ENCODE measurements around the gene GCSAML.
"Not testable (repeated sequence)": the region's sequence is repeated elsewhere in the genome, so short reads cannot be mapped to it uniquely, and the experiment has no call there.

Gene GCSAML

DNA sequence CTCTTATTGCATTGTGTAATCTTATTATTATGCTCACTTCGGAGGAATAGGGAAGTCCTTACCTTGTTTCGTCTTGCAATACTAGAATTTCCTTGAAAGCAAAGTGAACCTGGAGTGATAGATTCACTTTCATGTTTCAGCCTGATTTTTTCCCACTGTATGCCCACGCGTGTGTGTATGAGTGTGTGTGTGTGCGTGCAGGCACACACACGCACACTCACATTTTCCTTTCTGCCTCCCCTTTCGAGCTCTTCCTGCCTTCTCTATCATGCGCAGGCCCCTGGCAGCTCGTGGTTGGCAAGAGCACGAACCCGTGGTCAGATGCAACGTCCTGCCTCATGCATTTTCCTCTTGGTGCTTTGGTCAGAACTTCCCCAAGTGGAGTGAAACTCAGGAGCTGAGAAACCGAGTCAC, at the start of gene GCSAML:
Gene GCSAML, plus strand, starts transcription at position 366 of the 414 bp plus-strand sequence. CDS start 58 bp downstream, outside the sequence.
- Histone ChIP-seq H3K9ac (ENCODE audit: low read depth, low read length) (no peak within 1 kb of the TSS), H3K4me1 (ENCODE audit: insufficient read depth, low read length) (peaks cover 4% of the 10 kb centered on the region; the same call in 1 of the 2 replicates)

DNA sequence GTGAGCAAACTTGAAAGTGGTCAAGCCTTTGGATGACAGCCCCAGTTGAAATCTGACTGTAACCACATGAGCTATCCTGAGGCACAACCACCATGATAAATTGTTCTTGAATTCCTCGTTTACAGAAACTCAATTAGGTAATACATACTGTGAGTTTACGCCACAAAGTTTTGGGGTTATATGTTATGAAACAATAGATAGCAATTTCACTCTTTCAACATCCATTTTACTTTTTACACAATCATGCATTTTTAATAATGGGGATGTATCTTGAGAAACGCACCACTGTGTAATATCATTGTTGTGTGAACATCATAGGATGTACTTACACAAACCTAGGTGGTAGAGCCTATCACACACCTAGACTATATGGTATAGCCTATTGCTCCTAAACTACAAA, 48.1 kb upstream of the GCSAML start:
- Histone ChIP-seq H3K9me3 (ENCODE audit: control insufficient read depth, insufficient read depth, low read length) (no peaks in the 10 kb centered on the region), H3K36me3 (ENCODE audit: insufficient read depth, low read length) (no peaks in the 10 kb centered on the region), H3K4me1 (ENCODE audit: insufficient read depth, low read length) (no peaks in the 10 kb centered on the region), H3K9ac (ENCODE audit: low read depth, low read length) (no peak overlapping the region)

More for the DNA sequence above, at the start of gene GCSAML:
- no peaks in the 10 kb centered on the region for H3K36me3 ChIP-seq (ENCODE audit: insufficient read depth, low read length)
- H3K9me3 ChIP-seq (ENCODE audit: control insufficient read depth, insufficient read depth, low read length), result no peaks in the 10 kb centered on the region

DNA sequence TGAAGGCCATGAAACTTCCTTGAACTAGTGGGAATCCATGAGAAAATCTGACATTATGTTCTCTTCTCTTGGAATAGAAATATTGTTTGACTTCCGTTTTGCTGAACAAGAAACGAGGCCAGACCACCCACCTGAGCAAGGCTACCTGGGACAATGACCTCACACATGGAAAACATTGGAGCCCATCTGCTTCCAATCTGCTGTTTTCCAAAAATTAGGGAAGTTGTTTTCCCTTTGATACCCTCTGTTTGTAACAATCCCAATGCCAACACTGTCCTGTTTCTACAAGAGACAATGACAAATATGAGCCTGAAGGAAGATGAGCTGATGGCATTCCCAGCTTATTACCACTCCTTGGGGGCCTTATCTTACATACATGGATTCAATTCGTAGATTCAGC, 42.1 kb upstream of the GCSAML start:
- Histone ChIP-seq H3K9ac (ENCODE audit: low read depth, low read length) (no peak overlapping the region), H3K4me1 (ENCODE audit: insufficient read depth, low read length) (no peaks in the 10 kb centered on the region), H3K9me3 (ENCODE audit: control insufficient read depth, insufficient read depth, low read length) (no peaks in the 10 kb centered on the region), H3K36me3 (ENCODE audit: insufficient read depth, low read length) (no peaks in the 10 kb centered on the region)

DNA sequence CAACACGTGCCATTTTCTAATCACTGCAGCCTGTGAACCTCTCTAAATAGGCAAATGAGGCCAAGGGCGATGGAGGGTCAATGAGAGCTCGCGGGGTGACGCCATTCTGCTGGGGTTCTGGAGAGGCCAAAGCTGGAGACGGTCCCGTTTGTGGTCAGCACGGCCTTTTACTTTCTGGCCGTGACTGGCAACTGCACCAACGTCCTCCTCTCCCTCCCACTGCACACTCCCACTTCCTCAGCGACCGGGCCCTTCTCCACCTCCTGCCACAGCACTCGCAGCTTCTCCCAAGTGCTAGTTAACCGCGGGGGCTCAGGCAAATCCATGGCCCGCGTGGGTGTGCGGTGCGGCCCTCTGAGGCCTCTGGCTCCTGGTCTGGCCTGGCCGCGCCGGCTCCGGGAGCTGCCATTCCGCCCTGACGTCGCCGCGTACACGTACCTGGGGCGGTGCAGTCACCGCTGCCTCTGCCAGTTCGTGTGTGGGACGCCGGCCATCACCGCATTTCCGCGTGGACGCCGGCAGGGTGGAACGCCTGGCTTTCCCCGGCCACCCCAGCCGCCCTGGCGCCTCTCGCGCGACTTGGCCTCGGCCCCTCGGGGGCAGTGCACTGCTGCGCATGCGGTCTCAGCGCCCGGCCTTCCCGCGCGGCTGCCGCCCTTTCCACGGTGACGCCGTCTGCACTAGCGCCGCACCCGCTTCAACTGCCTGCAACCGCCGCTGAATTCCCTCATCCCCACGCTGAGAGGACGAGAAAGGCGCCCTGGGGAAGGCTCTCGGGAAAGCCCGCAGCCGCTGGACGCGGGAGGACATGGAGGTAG, 30.9 kb upstream of the GCSAML start:
- Histone ChIP-seq H3K9me3 (ENCODE audit: control insufficient read depth, insufficient read depth, low read length) (peaks cover 4% of the 10 kb centered on the region; the same call in 1 of the 2 replicates), H3K4me1 (ENCODE audit: insufficient read depth, low read length) (no peaks in the 10 kb centered on the region), H3K36me3 (ENCODE audit: insufficient read depth, low read length) (no peaks in the 10 kb centered on the region), H3K9ac (ENCODE audit: low read depth, low read length) (no peak overlapping the region)

DNA sequence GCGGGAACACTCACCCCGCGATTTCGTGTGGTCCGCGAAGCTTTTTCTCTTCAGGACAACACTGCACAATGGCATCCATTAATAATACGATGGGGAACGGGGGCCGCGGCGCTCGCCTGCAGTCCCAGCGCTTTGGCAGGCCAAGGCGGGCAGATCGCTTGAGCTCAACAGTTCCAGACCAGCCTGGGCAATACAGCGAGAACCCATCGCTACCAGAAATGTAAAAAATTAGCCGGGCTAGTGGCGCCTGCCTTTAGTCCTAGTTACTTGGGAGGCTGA, 30.4 kb upstream of the GCSAML start:
- Histone ChIP-seq H3K4me1 (ENCODE audit: insufficient read depth, low read length) (no peaks in the 10 kb centered on the region), H3K9ac (ENCODE audit: low read depth, low read length) (no peak overlapping the region), H3K9me3 (ENCODE audit: control insufficient read depth, insufficient read depth, low read length) (peaks cover 4% of the 10 kb centered on the region; the same call in 1 of the 2 replicates), H3K36me3 (ENCODE audit: insufficient read depth, low read length) (no peaks in the 10 kb centered on the region)

DNA sequence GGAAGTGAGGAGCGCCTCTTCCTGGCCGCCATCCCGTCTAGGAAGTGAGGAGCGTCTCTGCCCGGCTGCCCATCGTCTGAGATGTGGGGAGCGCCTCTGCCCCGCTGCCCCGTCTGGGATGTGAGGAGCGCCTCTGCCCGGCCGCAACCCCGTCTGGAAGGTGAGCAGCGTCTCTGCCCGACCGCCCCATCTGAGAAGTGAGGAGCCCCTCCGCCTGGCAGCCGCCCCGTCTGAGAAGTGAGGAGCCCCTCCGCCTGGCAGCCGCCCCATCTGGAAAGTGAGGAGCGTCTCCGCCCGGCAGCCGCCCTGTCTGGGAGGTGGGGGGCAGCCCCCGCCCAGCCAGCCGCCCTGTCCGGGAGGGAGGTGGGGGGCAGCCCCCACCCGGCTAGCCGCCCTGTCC, 27.0 kb upstream of the GCSAML start:
- H3K36me3 ChIP-seq (ENCODE audit: insufficient read depth, low read length); H3K9ac ChIP-seq (ENCODE audit: low read depth, low read length); H3K4me1 ChIP-seq (ENCODE audit: insufficient read depth, low read length); H3K9me3 ChIP-seq (ENCODE audit: control insufficient read depth, insufficient read depth, low read length): not testable (repeated sequence)

DNA sequence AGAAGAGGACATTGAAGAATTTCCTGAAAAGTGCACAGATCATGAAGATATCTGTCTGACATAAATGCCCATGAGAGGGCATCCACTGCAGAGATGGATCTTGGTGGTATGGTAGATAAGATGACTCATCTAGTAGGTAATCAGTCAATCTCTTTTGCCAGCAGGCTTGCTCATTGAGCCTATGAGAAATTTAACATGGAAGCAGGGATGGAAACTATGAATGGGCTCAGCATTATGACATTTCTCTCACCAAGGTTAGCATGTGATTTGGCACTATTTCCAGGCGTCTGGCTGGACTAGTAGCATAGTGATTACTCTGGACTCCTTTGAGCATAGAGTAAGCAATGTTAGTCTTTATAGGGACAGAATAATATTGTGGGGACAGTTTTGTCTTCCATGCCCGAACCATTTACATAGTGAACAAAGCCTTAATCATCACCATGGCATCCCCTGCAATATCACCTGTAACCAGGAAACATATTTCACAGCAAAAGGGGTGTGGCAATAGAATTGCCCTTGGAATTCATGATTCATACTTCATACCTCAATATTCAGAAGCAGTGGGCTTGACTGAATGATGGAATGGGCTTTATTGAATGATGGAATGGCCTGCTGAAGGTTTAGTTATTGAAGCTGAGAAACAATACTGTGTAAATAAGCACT, 20.0 kb upstream of the GCSAML start:
- H3K9me3 ChIP-seq (ENCODE audit: control insufficient read depth, insufficient read depth, low read length), result no peaks in the 10 kb centered on the region
- H3K36me3 ChIP-seq (ENCODE audit: insufficient read depth, low read length), result no peaks in the 10 kb centered on the region
- no peak overlapping the region for H3K9ac ChIP-seq (ENCODE audit: low read depth, low read length)
- H3K4me1 ChIP-seq (ENCODE audit: insufficient read depth, low read length), result no peaks in the 10 kb centered on the region

DNA sequence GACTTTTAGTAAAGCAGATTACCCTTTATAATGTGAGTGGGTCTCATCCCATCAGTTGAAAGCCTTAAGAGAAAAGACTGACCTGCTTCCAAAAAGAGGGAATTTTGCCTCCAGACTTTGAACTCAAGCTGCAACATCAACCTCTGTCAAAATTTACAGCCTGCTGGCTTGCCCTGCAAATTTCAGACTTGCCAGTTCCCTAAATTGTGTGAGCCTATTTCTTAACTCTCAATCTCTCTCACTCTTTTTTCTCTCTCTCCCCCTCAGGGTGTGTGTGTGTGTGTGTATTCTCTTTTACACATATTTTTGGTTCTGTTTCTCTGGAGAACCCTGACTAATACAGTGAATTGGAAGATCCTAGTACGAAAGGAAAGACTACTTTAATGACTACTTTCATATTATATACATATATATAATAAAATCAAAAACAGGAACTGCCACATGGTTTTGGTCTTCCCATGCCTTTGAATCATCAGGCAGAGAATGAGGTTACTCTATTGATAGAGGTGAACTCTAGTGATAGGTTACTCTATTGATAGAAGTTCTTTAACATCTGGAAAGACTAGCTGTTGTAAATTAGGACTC, 19.1 kb upstream of the GCSAML start:
- no peaks in the 10 kb centered on the region for H3K4me1 ChIP-seq (ENCODE audit: insufficient read depth, low read length)
- no peaks in the 10 kb centered on the region for H3K9me3 ChIP-seq (ENCODE audit: control insufficient read depth, insufficient read depth, low read length)
- no peaks in the 10 kb centered on the region for H3K36me3 ChIP-seq (ENCODE audit: insufficient read depth, low read length)
- no peak overlapping the region for H3K9ac ChIP-seq (ENCODE audit: low read depth, low read length)

DNA sequence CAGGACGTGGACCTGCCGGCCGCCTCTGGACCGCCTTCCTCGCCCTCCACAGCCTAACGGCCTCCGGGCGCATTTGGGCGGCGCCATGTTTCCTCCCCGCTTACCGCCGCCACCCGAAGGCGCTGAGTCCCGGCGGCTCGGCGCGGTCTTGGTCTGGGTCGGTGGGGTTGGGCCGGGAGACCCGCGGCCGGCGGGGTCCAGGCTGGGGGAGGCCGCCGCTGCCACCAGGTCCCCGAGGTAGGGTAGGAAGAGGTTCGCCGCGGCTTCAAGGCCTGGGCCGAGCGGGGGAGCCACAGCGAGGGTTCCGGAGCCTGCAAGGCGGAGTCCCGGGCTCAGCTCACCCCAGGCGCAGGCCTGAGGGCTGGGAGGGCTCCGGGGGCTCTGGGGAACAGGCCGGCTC, 18.1 kb upstream of the GCSAML start:
- no peaks in the 10 kb centered on the region for H3K36me3 ChIP-seq (ENCODE audit: insufficient read depth, low read length)
- no peak overlapping the region for H3K9ac ChIP-seq (ENCODE audit: low read depth, low read length)
- no peaks in the 10 kb centered on the region for H3K4me1 ChIP-seq (ENCODE audit: insufficient read depth, low read length)
- H3K9me3 ChIP-seq (ENCODE audit: control insufficient read depth, insufficient read depth, low read length), result no peaks in the 10 kb centered on the region

DNA sequence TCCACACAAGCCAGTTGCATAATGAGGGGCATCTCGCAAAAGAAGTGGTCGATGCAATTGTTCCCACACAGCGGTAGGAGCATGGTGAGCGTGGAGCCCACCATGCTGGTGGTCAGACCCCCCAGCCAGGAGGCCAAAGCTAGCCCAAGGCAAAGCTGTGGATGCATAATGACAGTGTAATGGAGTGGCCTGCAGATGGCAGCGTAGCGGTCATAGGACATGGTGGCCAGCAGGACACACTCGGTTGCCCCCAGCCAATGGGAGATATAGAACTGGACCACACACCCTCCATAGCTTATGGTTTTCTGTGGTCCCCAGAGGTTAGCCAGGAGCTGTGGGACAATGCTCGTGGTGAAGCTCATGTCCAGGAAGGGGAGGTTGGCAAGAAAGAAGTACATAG, 17.0 kb upstream of the GCSAML start:
- Histone ChIP-seq H3K4me1 (ENCODE audit: insufficient read depth, low read length) (no peaks in the 10 kb centered on the region), H3K9ac (ENCODE audit: low read depth, low read length) (no peak overlapping the region), H3K9me3 (ENCODE audit: control insufficient read depth, insufficient read depth, low read length) (no peaks in the 10 kb centered on the region), H3K36me3 (ENCODE audit: insufficient read depth, low read length) (no peaks in the 10 kb centered on the region)

DNA sequence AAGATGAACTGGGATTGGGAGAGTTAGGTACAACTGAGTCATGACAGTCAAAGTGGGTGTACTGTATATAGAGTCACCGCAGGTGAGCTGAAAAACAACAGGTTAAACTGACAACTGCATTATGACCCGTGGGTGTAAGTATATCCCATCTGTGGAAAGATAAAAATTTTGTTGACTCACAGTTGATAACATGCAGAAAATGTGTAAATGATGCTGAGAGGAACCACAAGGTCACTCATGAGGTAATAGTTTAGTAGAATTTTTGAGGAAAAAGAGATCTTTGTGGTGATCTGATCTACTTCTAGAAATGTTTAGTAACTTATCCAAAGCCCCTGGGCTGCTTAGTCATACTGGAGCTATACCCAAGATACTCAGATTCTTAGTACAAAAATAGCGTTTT, 13.5 kb upstream of the GCSAML start:
- H3K4me1 ChIP-seq (ENCODE audit: insufficient read depth, low read length), result no peaks in the 10 kb centered on the region
- no peaks in the 10 kb centered on the region for H3K9me3 ChIP-seq (ENCODE audit: control insufficient read depth, insufficient read depth, low read length)
- no peaks in the 10 kb centered on the region for H3K36me3 ChIP-seq (ENCODE audit: insufficient read depth, low read length)
- H3K9ac ChIP-seq (ENCODE audit: low read depth, low read length), result no peak overlapping the region

DNA sequence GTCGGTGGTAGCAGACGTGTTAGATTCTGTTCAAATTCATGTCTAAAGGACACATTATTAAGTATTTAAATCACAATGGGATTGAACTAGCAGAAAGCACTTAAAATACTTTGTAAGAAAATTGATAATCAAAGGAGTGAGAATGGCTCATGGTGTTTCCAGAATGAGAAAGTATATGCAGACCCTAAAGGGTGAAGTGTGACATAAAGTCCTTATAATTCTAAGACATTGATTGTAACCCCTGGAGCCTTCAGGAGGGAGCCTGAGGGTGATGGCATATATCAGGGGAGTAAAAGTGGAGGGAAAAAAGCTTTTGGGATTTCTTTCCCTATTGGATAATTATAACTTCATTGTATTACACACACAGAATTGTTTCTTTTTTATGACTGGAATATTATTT, 12.6 kb upstream of the GCSAML start, which contains the start of gene OR2C3:
Gene OR2C3, minus strand, starts transcription at position 101 of the 400 bp plus-strand sequence. CDS start 3,929 bp downstream, outside the sequence.
- no peaks in the 10 kb centered on the region for H3K4me1 ChIP-seq (ENCODE audit: insufficient read depth, low read length)
- no peaks in the 10 kb centered on the region for H3K9me3 ChIP-seq (ENCODE audit: control insufficient read depth, insufficient read depth, low read length)
- no peaks in the 10 kb centered on the region for H3K36me3 ChIP-seq (ENCODE audit: insufficient read depth, low read length)
- no peak within 1 kb of the TSS for H3K9ac ChIP-seq (ENCODE audit: low read depth, low read length)

DNA sequence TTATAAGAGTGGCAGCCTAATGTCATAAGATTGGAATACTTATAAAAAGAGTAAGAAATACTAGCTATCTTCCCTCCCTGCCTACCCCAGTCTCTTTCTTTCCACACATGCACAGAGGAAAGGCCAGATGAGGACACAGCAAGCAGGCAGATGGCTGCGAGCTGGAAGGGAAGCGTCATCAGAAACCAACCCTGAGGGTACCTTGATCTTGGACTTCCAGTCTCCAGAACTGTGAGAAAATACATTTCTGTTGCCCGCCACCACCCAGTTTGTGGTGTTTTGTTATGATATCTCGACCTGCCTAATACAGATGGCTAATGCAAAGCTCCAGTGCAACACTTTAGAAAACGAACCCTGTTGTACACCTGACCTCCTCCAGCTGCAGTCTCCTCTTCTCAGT, 10.4 kb upstream of the GCSAML start:
- Histone ChIP-seq H3K36me3 (ENCODE audit: insufficient read depth, low read length) (no peaks in the 10 kb centered on the region), H3K9me3 (ENCODE audit: control insufficient read depth, insufficient read depth, low read length) (no peaks in the 10 kb centered on the region), H3K4me1 (ENCODE audit: insufficient read depth, low read length) (no peaks in the 10 kb centered on the region), H3K9ac (ENCODE audit: low read depth, low read length) (no peak overlapping the region)

DNA sequence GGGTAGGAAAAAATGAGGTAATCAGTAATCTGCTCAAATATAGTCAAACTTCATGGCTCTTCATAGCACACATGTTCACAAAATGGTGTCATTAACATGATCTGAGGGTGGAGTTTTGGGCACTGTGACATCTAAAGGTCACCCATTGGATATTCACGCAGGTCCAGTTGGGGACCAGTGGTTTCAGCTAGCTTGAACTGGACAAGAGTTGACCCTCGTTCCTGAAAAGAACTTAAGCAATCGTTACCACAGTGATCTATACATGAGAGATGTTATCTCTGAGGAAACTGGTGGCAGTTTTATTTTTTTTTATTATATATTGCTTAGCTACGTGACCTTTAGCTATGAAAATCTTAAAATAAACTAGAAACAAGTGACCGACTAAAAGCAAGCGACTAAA, 9.7 kb upstream of the GCSAML start:
- Histone ChIP-seq H3K9me3 (ENCODE audit: control insufficient read depth, insufficient read depth, low read length) (no peaks in the 10 kb centered on the region), H3K4me1 (ENCODE audit: insufficient read depth, low read length) (no peaks in the 10 kb centered on the region), H3K9ac (ENCODE audit: low read depth, low read length) (no peak overlapping the region), H3K36me3 (ENCODE audit: insufficient read depth, low read length) (no peaks in the 10 kb centered on the region)

DNA sequence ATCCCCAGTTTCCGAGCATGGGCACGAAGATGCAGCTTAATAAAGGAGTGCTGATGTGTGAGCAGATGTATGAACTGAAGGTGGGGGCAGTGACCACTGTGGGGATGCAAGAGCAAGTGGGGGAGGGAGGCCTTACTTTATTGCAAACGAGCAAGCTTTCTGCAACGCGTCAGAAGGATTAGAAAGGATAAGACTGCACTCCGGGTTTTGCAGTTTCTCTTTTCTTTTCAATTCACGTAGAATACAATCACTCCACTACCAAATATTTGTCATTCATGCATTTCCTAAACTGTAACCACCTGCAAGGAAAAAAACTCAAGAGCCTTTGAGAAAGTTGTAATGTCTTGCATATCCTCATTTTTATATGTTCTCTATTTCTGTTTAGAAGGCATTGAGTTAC, 8.4 kb upstream of the GCSAML start:
- Histone ChIP-seq H3K9ac (ENCODE audit: low read depth, low read length) (no peak overlapping the region), H3K4me1 (ENCODE audit: insufficient read depth, low read length) (no peaks in the 10 kb centered on the region), H3K36me3 (ENCODE audit: insufficient read depth, low read length) (no peaks in the 10 kb centered on the region), H3K9me3 (ENCODE audit: control insufficient read depth, insufficient read depth, low read length) (no peaks in the 10 kb centered on the region)
